Islet of Langerhans (tissue), 1 donor: ENCODE measurements around the gene KIF1C.

Source experiments
- FAIRE-seq: peaks from one replicate; lab custom pipeline; 2011; peaks lifted over from hg19 to GRCh38; lab: Jason Lieb, UNC

KIF1C gene

DNA sequence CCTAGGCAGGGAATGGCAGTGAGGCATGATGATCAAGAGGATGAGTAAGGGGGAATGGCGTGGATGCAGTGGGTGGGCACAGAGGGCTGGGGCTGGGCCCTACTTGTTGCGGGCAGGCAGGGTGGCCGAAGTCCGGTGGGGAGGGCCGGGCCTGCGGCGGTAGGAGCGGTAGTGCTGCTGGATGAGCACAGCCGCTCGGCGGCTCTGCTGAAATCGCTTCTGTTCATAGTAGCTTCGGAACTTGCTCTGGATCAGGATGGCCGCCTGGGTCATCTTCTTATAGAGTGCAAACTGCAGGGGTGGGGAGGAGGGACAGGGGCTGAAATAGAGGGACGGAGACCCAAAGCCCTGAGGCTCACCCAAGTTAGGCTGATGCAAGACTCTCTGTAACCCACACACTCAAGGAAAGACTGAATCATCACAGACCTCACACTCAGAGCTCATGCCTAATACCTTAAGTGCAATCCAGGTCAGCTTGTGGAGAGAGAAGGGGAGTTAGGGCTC lies 28.7 kb upstream of the KIF1C start:
- FAIRE-seq: no peak

GRCh38 chr17:4969551-4970173 lies 28.1 kb upstream of the KIF1C start:
- FAIRE-seq: no peak

DNA sequence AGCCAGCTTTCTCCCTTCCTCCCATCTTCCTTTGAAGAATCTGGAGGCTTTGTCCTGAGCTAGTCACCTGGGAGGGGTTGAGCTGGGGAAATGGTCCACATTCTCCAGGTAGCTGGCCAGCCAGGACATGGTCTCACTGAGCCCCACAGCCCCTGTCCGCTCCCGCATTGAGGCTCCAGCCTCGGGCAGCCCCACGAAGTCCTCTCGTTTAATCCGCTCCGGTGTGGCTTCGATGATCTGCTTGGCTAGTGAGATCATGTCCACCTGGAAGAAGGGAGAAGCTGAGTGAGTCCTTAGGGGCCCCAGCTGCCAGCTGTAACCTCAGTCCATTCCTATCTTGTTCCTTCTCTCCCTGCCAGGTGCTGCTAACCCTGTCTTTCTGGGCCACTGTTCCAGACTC lies 27.5 kb upstream of the KIF1C start:
- no peak for FAIRE-seq

- no peak for FAIRE-seq
These were observed 25.9 kb upstream of the KIF1C start for GRCh38 chr17:4971826-4972225.

DNA sequence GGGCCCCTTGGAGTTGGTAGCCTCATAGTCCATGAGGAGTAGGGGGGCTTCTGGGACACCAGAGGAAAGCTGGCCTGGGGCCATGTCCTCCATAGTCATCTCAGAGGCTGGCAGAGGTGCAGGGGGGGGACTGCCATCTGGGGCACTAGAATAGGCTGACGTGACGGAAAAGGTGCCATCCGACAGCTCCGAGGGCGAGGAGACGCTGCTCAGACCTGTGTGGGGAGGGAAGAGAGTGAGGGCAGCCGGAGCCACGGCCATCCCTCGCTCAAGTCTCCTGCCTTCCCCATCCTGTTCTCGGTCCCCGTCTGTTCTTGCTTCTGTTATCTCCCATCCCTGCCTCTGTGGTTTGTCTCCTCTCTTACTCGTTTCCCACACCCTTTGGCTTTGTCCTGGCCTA lies 25.4 kb upstream of the KIF1C start:
- no peak for FAIRE-seq

DNA sequence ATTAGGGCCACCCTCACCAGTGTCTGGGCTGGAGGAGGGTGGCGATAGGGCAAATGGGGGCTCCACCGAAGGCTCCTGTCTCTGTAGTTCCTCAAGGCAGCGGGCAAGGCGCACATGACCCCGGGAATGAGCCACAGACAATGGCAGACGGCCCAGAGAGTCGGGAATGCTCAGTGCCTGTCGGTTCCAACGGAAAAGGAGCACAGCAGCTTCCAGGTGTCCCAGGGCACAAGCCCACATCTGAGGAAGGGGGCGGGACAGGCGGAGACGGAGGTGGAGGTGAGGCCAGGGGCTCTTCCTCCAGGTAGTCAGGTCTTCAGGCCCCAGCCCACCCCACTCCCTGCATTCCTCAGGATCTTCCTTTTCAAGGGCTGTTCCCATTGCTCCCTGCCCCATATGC lies 25.0 kb upstream of the KIF1C start:
- FAIRE-seq: no peak

- FAIRE-seq: no peak
These were observed 24.3 kb upstream of the KIF1C start for GRCh38 chr17:4973256-4974114.

GRCh38 chr17:4974115-4974670 lies 23.6 kb upstream of the KIF1C start:
- no peak for FAIRE-seq

GRCh38 chr17:4978726-4979125 lies 19.0 kb upstream of the KIF1C start:
- FAIRE-seq: no peak

DNA sequence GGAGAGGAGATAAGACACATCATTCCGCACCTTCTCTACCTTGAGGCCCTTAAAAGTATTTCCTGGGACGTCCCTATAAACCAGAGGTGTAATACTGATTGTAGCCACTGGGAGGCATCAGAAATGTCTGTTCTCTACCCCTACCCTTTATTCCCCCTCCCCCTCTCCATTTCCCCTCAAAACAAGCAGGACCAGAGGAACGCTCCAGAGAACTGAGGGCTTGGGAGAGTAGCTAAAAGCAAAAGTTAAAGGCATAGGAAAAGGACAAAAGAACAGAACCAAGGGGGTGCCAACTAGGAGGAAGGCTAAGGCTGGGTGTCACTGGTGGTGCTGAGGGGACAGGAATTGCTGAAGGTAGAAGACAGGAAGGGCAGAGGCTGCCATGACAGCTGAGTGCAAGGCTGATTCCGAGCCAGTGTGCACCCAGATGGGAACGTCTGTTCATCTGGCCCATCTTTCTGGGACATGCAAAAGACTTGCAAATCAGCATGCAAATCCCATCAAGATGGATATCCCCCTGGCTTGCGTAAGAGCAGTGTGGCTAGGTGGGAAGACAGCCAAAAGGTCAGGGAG lies 17.0 kb upstream of the KIF1C start:
- FAIRE-seq: no peak

- FAIRE-seq: no peak
These were observed 15.4 kb upstream of the KIF1C start for GRCh38 chr17:4982305-4982704.

GRCh38 chr17:4986403-4986802 lies 11.3 kb upstream of the KIF1C start:
- FAIRE-seq: no peak

GRCh38 chr17:4986951-4987766 lies 10.6 kb upstream of the KIF1C start, which contains the start of gene CAMTA2:
Gene CAMTA2, minus strand, starts transcription at chr17:4987675. Its CDS starts 1,453 bp downstream, at chr17:4986222.
- FAIRE-seq: no peak

DNA sequence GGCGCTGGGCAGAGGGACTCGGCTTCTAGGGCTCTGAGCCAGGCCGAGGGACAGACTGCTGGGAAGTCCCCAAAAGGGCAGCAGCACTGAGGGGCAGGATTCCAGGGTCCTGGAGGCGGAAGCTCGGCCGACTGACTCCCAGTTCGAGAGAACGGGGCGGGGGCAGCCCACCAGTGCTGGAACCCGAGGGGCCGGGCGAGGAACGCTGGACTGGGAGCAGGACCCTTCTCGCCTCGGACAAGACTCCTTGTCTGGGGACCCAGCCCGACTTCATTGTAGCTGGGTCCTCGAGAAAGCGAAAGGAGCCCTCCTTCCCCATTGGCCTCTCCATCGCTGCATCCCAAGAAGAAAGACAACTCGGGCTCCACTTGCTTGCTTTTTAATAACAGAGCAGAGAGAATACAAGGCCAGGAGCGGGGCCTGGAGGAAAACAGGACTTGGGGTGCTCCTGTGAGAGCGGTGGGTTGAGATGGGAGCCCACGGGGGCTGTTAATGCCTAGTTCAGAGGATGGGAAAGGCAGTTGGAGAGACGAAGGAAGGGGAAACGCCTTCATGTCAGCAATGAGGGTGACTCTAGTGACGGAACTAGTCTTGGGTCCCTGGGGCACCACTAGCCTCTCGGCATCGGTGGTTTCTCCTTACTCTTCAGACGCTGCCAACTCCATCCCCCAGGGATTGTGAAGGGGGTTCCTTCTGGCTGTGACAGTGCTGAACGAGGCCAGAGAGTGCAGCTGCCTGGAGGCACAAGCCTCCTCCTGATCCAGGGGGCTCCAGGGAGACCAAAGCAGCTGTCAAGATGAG lies 9.8 kb upstream of the KIF1C start:
- FAIRE-seq: no peak

DNA sequence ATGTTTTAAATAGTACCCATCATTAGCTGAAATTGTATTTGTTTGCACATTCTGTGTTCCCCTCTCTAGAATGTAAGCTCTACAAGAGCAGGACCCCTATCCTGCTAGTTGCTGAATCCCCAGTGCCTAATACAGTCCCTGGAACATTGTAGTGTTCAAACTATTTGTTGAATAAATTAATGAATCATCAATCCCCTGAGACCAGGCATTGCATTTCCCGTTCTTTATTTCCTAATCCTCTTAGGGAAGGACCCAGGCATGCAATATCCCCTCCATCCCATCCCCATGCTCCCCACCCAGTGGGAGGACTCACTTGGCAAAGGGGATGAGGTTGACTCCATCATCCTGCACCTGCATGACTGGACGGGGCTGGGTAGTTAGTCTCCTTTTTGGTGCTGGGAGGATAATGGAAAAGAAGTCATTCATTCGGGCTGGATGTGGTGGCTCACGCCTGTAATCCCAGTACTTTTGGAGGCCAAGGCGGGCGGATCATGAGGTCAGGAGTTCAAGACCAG lies 3.6 kb upstream of the KIF1C start:
- FAIRE-seq: no peak

DNA sequence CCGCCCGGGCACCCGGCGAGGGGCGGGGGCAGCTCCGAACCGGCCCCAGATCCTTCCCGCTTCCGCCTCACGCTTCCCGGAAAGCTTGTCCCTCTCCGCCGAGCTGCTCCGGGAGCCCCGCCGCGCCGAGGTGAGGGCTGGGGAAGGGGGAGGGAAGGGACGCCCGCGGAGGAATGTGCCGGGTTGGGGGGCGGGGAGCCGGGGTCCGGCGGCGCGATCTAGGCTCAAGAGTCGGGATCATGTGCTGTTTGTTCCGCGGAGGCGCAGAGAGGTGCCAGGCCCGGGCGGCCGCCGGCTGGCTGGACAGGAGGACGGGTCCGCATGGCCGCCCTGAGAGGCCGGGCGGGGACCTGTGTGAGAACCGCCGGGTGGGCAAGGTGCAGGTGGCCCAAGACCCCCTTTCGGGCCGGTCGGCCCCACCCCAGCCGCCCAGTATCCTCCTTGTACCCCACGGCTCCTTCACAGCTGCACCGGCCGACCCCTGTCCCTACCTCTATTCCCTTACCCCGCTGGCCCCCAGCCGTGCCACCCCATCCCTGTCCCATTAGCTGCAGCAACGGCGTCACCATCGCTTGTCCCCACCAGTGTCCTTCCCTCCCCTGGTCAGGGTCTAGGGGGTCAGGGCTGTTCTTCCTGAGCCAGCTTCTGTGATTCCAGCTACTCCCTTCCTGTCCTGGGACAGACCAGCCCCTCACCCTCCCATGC lies 429 bp downstream of the KIF1C start:
- FAIRE-seq: no peak

GRCh38 chr17:4998732-4999429 lies 1.1 kb downstream of the KIF1C start:
- FAIRE-seq: no peak

GRCh38 chr17:4999430-5000093 lies 1.8 kb downstream of the KIF1C start:
- no peak for FAIRE-seq

DNA sequence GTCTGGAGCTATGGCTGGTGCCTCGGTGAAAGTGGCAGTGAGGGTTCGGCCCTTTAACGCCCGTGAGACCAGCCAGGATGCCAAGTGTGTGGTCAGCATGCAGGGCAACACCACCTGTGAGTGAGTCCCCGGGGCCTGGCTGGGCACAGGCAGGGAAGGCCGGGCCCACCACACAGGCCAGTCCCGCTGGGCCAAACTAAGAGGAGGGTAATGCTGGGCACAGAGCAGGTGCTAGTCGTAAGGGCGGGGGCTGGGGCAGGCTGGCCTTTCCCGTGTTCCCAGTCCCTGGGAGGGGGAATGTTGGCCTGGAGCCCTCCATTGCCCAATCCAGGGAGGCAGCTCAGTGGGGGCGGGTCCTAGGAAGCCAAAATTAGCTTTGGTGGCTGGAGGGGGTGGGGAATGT lies 2.5 kb downstream of the KIF1C start:
- FAIRE-seq: no peak
